Measurements from ENCODE around the gene CFAP92.

Gene CFAP92

DNA sequence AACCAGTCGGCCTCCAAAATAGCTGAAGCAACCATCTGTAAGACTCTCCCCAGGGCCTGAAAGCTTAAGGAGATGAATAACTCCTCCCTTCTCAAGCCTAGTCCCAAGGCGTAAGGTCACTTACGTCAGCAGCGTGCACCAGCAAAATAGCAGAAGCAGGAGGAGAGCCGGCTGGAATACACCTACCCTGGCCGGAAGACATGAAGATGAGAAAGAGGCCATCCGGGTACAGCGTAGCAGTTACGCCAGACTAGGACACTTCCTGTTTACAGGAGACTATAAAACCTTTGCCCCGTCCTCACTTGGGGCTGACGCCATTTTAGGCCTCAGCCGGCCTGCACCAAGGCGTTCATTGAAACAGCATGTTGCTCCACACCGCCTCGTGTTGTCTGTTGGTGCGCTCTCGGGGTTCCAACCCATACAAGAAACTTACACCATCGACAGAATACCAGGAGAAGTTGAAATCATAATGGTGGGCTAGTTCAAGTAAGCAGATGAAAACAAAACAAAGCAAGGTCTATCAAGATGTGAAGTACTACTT is 2.5 kb downstream of the CFAP92 start:
- no peak for DNase-seq (ENCODE audit: extremely low read depth in 1 of 2, low read depth in 1 of 2)

DNA sequence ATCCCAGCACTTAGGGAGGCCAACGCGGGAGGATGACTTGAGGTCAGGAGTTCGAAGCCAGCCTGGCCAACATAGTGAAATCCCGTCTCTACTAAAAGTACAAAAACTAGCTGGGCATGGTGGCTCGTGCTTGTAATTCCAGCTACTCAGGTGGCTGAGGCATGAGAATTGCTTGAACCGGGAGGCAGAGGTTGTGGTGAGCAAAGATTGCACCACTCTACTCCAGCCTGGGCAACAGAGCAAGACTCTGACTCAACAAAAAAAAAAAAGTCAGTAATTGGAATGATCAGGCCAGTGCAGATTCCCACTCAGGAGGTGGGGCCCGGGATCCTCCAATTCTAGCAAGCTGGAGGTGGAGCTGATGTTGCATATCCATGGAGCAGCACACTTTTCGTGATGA is 5.6 kb downstream of the CFAP92 start:
- DNase-seq (ENCODE audit: extremely low read depth in 1 of 2, low read depth in 1 of 2): no peak

DNA sequence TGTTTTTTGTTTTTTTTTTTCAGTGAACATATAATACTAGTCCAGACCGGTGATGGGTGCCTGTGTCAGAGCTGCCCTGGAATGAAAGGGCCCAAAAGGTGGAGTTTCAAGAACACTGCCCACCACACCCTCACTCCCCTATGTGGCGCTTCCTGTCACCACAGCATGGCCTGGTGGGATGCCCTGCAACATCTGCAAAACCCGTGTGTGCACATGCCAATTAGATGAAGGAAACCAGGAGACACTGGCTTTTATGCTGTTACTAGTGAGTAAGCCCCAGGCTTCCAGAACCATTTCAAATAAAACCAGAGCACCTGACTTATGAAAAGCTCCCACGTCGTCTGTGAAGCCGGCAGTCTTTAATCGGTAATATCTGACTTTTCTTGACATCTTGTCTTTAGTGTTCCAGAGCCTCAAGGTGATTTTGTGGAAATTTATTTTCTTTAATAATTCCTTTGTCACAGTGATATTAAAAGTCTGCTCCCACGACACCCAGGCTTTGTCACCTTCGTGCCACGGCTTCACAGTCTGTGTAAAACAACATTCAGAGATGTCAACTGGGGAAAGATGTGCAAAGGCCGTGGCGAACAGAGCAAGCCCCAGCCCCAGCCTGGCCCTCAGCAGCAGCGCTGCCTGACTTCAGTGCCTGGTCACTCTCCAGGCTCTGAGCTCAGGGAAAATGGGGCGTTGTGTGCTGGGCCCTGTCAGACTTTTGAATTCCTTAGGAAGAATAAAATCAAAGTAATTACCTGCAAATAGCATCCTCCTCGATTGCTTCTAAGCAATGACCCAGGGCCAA is 6.4 kb downstream of the CFAP92 start:
- no peak for DNase-seq (ENCODE audit: extremely low read depth in 1 of 2, low read depth in 1 of 2)

DNA sequence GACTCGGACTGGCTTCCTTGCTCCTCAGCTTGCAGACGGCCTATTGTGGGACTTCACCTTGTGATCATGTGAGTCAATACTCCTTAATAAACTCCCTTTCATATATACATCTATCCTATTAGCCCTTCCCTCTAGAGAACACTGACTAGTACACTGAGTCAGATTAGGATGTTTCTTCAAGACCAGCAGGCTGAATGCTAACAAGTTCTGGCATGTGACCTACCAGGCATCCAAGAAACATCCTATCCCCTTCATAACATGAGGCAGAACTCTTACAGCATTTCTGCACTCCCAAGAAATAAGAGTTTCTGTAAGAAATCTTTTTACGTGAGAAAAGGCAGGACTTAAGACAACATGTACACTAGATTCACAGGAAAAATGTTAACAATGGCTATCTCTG is 9.3 kb downstream of the CFAP92 start:
- no peak for DNase-seq (ENCODE audit: extremely low read depth in 1 of 2, low read depth in 1 of 2)

DNA sequence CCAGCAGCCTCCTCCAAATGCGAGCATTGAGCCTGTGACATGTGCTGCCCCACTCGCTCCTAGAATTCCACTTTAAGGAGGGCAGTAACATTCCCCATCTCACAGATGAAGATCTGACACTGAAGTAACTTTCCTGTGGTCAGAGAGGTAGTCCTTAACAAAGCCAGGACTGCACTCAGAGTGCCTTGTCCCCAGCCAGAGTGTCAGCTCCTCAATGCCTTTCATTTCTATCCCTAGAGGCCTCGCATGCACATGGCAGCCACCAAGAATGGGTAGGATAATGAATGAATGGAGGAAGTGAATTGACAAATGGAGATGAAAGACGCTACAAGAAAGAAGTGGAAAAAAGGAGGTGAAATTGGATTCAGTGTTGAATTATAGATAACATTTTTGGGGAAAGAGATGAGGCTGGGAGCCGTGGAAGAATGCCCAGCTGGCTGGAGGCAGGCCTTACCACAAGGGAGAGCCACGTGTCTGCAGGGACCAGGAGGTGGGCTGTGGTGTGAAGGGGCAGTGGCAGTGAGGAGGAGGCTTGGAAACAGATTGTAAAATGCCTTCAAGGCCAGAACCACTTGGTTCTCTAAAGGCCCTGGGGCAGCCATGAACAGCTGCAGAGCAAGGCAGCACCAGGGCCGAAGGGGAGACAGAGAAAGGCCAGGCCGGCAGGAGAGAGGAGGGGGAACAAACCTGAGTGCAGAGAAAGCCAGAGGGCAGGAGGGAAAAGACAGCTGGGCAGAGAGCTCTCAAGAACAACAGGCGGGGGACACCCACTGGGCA is 10.4 kb downstream of the CFAP92 start:
- DNase-seq (ENCODE audit: extremely low read depth in 1 of 2, low read depth in 1 of 2): no peak

DNA sequence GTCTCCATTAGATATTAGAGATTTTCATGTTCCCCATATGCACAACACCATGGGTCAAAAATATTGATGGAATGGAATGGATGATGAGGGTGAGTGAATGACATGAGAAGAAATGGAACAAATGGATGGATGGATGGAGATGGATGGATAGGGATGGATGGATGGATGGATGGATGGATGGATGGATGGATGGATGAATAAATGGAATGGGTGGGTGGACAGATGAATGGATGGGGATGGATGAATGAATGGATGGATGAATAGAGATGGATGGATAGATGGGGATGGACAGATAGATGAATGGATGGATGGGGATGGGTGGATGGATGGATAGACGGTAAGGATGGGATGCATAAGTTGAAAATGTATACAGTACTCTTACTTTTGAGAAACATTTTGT is 18.6 kb downstream of the CFAP92 start:
- no peak for DNase-seq (ENCODE audit: extremely low read depth in 1 of 2, low read depth in 1 of 2)

DNA sequence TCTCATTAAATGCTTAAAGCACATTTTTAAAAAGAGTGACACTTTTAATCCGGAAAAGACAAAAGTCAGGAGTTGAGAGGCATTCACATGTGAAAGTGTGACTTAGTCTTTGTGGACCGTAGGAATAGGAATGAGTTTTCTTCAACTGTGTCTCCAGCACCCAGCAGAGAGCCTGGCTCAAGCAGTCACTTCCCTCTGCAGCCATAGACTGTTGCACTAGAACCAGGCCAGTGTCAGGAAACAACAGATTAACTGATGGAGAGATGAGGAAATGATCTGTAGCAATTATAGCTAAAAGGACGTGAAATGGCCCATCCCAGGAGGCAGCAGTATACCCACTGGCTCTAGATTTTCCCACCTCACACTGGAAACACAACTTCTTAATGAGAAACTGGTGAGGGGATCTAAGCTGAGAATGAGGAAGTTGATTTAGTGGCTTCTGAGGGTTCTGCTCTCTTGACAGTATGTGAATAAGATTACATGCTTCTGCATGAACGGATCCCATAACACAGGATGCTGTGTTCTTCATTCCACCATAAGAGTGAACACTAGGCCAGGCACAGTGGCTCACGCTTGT is 19.8 kb downstream of the CFAP92 start:
- no peak for DNase-seq (ENCODE audit: extremely low read depth in 1 of 2, low read depth in 1 of 2)

DNA sequence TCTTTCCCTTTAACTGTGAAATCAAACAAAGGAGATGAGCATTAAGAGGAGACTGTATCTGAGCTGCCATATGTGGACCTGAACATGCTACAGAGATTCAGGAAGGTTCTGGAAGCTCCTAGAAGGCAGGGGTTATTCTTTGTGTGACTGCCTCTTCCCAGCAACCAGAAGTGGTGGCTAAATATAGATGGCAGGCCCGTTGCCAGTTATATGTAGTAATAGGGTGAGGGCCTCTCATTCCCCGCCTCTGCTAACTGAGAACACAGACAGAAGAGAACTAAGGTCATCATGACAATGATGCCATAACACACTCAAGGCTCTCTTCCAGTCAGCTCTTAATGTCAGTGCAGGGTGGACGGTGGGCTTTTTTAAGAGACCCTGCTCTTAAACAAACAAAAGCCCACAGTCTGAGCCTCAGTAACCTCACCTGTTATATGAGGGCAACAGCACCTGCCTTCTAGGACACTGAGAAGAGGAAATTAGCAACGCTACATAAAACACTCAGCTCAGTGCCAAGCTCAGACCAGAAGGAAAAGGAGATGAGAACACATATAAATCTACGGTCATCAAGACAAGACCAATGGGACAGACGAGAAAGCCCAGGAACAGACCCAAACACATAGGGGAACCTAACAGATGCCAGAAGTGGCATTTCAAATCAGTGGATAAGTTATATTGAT is 22.3 kb downstream of the CFAP92 start:
- DNase-seq (ENCODE audit: extremely low read depth in 1 of 2, low read depth in 1 of 2): no peak

DNA sequence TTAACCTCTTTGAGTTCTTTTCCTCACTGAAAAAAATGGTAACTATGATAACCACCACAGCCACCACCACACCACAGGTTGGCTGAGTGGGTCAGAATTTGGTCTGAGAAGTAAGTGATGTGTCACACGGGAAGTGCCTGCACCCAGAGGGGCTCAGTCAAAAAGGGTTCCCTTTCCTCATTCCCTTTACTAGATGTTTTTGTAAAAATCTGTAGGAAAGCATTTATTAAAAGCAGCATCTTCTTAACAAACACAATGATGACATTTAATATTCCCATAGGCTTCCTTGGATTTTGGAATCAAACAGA is 23.2 kb downstream of the CFAP92 start:
- no peak for DNase-seq (ENCODE audit: extremely low read depth in 1 of 2, low read depth in 1 of 2)

DNA sequence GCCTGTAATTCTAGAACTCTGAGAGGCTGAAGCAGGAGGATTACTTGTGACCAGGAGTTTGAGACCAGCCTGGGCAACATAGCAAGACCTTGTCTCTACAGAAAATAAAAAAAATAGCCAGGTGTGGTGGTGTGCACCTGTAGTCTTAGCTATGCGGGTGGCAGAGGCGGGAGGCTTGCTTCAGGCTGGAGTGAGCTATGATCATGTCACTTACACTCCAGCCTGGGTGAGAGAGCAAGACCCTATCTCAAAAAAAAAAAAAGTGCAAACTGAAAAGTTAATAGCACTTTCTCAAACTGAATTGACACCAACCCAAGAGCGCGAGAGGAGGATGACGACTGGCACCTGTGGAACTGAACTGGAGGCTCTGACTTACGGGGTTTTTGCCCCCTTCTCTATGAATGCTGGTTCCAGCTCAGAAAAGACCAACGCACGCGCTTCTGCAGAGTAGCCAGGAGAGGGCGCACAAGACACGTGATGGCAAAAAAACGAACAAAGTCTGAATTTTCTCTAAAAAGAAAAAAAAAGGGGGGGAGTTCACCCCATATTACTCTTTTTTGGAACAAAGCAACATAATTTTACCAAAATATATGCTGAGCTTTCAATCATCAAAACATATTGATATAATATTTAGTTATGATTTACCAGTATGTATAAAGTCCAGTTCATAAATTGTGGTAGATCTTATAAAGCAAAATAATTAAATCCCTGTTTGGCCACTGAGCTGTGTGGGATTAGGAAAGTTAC is 23.7 kb downstream of the CFAP92 start:
- no peak for DNase-seq (ENCODE audit: extremely low read depth in 1 of 2, low read depth in 1 of 2)

DNA sequence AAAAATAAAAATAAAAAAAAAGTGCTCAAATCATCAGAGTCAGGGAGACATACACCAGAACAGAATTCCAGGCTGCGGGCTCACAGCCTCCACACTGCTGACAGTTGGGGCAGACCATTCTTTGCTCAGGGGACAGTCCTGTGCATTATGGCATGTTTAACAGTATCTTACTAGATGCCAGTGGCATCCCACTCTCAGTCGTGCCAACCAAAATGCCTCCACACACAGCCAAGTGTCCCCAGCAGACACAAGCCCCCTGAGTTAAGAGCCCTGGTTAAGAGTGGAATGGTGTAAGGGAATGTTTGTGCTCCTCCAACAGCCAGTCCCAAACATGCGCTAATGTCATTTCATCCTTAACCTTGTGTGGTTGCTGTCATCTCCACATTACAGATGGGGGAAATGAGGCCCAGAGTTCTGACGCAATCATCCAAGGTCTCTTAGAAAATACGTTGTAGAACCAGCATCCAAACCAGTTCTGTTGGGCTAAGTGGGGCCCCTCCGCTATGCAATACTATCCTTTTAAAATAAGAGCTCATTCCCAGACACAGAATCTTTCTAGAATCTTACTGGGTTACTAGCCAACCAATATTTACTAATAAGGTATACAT is 26.0 kb downstream of the CFAP92 start:
- no peak for DNase-seq (ENCODE audit: extremely low read depth in 1 of 2, low read depth in 1 of 2)

DNA sequence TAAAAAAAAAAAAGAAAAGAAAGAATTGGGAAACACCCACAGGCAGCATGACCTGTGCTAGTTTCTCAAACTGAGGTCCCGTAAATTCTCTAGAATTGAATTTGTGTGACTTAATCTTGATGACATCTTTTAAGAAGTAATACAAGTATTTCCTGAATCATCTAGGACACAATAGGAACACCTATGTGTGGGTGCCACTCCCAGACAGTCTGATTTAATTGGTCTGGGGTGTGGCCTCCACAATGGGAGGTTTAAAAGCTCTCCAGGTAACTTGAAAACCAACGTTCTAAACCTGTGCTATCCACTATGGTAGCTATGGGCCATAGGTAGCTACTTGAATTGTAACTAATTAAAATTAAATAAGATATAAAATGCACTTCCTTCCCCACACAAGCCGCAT is 28.1 kb downstream of the CFAP92 start:
- DNase-seq (ENCODE audit: extremely low read depth in 1 of 2, low read depth in 1 of 2): no peak

DNA sequence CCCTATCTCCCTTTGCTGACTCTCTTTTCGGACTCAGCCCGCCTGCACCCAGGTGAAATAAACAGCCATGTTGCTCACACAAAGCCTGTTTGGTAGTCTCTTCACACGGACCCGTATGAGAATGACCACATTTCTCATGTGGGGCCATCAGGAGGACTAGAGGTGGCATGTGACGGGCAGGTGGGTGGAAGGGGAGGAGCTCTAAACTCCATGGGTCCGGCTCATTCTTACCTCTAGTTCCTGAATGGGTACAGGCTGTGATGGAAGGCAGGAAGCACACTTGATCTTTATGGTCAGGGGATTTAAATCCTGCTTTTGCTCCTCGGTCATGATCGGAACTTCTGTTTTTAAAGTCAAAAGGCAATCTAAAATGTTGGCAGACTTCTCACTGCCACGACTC is 28.6 kb downstream of the CFAP92 start:
- DNase-seq (ENCODE audit: extremely low read depth in 1 of 2, low read depth in 1 of 2): no peak

DNA sequence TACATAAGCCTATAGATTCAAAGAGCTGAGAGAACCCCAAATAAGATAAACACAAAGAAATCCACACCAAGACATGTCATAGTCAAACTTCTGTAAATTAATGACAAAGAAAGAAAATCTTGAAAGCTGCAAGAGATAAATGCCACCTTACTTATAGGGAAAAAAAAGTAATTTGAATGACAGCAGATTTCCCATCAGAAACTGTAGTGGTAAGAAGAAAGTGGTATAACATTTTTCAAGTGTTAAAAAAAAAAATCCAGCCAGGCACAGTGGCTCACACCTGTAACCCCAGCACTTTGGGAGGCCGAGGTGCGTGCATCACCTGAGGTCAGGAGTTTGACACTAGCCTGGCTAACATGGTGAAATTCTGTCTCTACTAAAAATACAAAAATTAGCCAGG is 37.4 kb downstream of the CFAP92 start:
- DNase-seq (ENCODE audit: extremely low read depth in 1 of 2, low read depth in 1 of 2): no peak

DNA sequence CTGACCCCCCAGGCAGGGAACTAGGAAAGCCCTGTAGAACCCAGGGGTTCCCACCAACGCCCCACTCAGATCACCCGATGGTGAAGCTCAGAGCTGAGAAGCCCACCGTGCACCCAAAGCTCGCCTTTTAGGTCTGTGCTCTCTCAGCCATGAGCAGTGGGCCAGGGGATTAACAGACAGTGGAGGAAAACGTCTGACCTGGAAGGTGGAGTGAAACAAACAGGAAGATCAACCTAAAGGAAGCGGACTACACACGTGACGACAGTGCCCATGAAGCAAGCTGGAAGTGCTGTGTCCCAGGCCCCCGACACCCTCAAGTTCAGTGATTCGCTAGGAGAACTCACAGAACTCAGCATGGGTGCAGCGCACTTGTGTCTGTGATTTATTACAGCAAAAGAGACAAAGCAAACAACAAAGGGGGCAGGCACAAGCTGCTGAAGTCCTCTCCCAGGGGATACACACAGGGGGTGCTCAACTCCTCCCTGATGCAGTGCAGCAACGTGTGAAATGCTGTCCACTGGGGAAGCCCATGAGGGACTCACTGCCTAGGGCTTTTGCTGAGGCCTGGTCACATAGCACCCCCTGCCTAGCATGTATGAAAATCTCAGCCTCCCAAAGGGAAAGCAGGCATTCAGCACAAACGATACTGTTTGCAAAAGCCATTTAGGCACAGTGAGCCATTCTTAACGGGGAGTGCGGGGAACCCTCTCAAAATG is 43.5 kb downstream of the CFAP92 start:
- DNase-seq (ENCODE audit: extremely low read depth in 1 of 2, low read depth in 1 of 2): no peak

DNA sequence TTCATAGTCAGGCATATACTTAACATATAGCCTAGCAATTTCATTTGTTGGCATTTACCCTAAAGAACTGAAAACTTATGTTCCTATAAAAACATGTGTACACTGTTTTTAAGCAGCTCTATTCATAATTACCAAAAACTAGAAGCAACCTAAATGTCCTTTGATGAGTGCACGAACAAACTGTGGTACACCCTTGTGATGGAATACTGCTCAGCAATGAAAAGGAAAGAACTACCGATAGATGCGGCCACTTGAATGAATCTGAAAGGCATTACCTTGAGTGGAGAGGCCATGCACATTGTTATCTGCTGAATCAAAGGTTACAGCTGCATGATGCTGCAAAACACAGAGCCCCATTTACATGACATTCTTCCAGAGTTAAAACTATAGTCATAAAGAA is 44.7 kb downstream of the CFAP92 start:
- no peak for DNase-seq (ENCODE audit: extremely low read depth in 1 of 2, low read depth in 1 of 2)

DNA sequence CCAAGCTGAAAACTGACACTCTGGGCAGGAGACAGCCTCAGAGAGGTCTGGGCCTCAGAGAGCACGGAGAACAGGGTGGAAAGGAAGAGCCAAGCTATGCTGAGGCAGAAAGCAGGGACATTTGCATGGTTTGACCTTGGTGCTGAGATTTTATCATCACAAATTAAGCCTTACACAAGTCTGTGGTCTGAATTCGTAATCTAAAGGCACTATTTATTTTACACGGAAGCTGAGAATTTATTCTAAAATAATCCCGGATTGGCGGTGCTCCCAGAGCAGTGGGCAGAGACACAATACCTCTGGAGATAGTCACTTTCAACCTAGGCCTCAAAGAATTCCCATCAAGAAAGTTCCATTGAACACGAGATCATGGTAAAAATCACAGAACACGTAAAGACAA is 47.5 kb downstream of the CFAP92 start:
- no peak for DNase-seq (ENCODE audit: extremely low read depth in 1 of 2, low read depth in 1 of 2)

DNA sequence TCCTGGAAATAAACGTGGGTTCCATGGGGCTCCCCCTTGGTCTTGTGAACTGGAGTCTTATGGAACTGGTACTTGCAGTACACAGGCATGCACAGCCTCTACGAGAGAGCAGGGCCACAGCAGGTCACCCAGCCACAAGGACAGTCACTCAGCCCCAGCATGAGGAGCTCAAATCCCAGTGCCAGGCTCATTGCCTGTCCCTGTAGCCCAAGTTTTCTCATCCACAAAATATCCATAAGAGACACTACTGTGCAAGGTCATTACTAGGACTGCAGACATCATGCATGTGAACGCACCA is 48.0 kb downstream of the CFAP92 start:
- no peak for DNase-seq (ENCODE audit: extremely low read depth in 1 of 2, low read depth in 1 of 2)

DNA sequence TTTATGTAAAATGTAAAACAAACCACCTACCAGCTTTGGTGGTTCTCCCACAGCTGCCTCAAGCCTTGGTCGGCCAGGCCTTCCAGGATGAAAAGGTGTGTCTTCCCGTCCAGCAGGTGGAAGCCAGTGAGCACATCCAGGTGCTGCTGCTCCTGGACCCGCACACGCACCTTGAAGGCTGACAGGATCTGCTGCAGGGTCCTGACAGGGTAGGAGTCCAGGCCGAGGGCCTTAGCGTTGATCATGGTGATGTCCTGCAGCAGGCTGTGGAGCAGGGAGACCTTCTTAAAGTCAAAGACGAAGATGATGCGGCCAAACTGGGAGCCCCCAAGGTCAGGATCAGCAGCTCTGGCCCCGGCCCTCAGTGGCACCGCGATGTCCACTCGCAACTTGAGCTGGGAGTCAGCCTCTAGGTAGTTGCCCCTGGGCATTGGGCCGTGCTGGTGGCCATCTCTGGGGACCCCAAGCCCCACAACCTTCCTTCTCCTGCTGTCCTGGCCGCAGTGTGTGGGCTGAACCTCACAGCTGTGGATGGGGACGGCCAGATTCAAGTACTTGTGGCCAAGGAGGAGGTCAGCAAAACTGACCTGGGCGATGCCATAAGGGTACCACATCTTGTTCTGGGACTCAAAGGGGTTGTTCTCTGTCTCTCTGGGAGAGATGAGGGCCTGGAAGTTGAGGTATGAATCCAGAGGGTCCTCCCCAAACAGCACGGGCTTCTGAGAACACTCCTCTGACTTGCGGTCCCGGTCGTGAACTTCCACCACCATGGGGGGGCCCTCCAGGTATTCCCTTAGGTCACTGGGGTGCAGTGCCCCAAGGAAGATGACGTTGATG is 48.6 kb downstream of the CFAP92 start:
- no peak for DNase-seq (ENCODE audit: extremely low read depth in 1 of 2, low read depth in 1 of 2)
